ENCODE results near the gene BMPR1B. TPM values are rescaled to one million over a fixed set of nuclear protein-coding genes. Genes with fewer than 3 reads are reported as not detected.

BMPR1B gene
- total and polyA plus RNA-seq, 9 of the 15 experiments (the other 6 are each of a cell fraction or from before 2014, with no cell fraction given) = 0.01 TPM; not detected in 8

- FAIRE-seq = peak; percentile 67
- Histone ChIP-seq H3K27me3 (ENCODE audit: control insufficient read depth in 2 of 2, insufficient read depth in 2 of 2, low read length in 2 of 2) (no peaks in the 10 kb centered on the region), H3K36me3 (ENCODE audit: control insufficient read depth, insufficient read depth, low read length) (no peaks in the 10 kb centered on the region), H3K27ac (ENCODE audit: extremely low read depth, low read depth, low read length) (no peak overlapping the region), H3K79me2 (ENCODE audit: control insufficient read depth, insufficient read depth, low read length) (no peaks in the 10 kb centered on the region), H3K4me1 (replicated peaks in 1 of 2; ENCODE audit: control insufficient read depth in 2 of 2, insufficient read depth in 2 of 2, low read length in 2 of 2) (no peaks in the 10 kb centered on the region), H3K9me1 (ENCODE audit: control insufficient read depth, insufficient read depth, low read length) (no peaks in the 10 kb centered on the region), H3K9me3 (replicated peaks; ENCODE audit: control insufficient read depth, insufficient read depth, low read depth, low read length) (no peaks in the 10 kb centered on the region), H3K4me2 (ENCODE audit: insufficient read depth, low read length) (no peak overlapping the region), H2AFZ (ENCODE audit: low read depth, low read length) (no peak overlapping the region), H3K9ac (ENCODE audit: insufficient read depth in 1 of 2, low read depth in 2 of 2, low read length in 2 of 2) (no peak overlapping the region), H4K20me1 (replicated peaks; ENCODE audit: control insufficient read depth, insufficient read depth, low read length) (no peaks in the 10 kb centered on the region), H3K4me3 (no peak overlapping the region)
- BruUV-seq (replicated peaks) = no TSS peak
- CTCF ChIA-PET (ENCODE audit: low intra/inter-chr PET ratio) = interaction anchor here (0.6 to 1.2 kb wide), 2 partner anchors 519 to 1197 kb away, joined by 5 to 6 read pairs; no protein-coding TSS in a partner anchor
- POLR2A ChIA-PET = interaction anchor here (0.6 to 0.7 kb wide), 2 partner anchors 311 to 1626 kb away, joined by 3 read pairs; no protein-coding TSS in a partner anchor
- peak; percentile 39 to 50 (median 46) for DNase-seq (ENCODE audit: extremely low read depth in 1 of 4, low spot score in 3 of 4)
- in situ Hi-C loops (cut with MboI) (loop anchor here (25.0 kb wide), 1 partner anchor 356 kb away; no protein-coding TSS in a partner anchor), intact Hi-C loops (cut with micrococcal nuclease) (no loop called here)
- ATAC-seq = peak; percentile 57
- 0% methylated on average over 2 of the region's 2 CpGs for WGBS (ENCODE audit: insufficient coverage, low coverage, missing lambda C conversion rate)
- TF ChIP-seq ZNF280A (IDR thresholded peaks at IDR 0.05; ENCODE audit: low read depth, partially characterized antibody) (no peak), TSHZ1 (CRISPR knock-in tag; IDR thresholded peaks at IDR 0.05) (no peak), NFIX (CRISPR knock-in tag; IDR thresholded peaks at IDR 0.05; ENCODE audit: low read depth) (no peak), DDX20 (tag; IDR thresholded peaks at IDR 0.05; ENCODE audit: low read depth) (no peak), E2F3 (CRISPR knock-in tag; IDR thresholded peaks at IDR 0.05) (no peak), ELF2 (CRISPR knock-in tag; IDR thresholded peaks at IDR 0.05) (no peak), ZFX (CRISPR knock-in tag; IDR thresholded peaks at IDR 0.05) (no peak), ZNF3 (CRISPR knock-in tag; IDR thresholded peaks at IDR 0.05) (no peak), DPF2 (IDR thresholded peaks at IDR 0.05) (no peak), EP400 (IDR thresholded peaks at IDR 0.05) (no peak), BRD9 (IDR thresholded peaks at IDR 0.05; ENCODE audit: low read depth, partially characterized antibody) (no peak), ZNF384 (IDR thresholded peaks at IDR 0.05; ENCODE audit: low read depth, low read length) (peak; percentile 93), ETS2 (tag; IDR thresholded peaks at IDR 0.05; ENCODE audit: borderline replicate concordance, poor library complexity, severe bottlenecking) (no peak), YY1 (IDR thresholded peaks at IDR 0.05; ENCODE audit: borderline replicate concordance in 1 of 3, control insufficient read depth in 1 of 3, extremely low read depth in 1 of 3, insufficient read depth in 3 of 3, insufficient read length in 1 of 3, insufficient replicate concordance in 2 of 3, low read depth in 1 of 3, low read length in 2 of 3) (no peak)
- TF ChIP-seq, protein P1, sequence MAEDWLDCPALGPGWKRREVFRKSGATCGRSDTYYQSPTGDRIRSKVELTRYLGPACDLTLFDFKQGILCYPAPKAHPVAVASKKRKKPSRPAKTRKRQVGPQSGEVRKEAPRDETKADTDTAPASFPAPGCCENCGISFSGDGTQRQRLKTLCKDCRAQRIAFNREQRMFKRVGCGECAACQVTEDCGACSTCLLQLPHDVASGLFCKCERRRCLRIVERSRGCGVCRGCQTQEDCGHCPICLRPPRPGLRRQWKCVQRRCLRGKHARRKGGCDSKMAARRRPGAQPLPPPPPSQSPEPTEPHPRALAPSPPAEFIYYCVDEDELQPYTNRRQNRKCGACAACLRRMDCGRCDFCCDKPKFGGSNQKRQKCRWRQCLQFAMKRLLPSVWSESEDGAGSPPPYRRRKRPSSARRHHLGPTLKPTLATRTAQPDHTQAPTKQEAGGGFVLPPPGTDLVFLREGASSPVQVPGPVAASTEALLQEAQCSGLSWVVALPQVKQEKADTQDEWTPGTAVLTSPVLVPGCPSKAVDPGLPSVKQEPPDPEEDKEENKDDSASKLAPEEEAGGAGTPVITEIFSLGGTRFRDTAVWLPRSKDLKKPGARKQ (CRISPR knock-in tag; IDR thresholded peaks at IDR 0.05) = no peak
Measured at GRCh38 chr4:95155759-95156451, 398.1 kb downstream of the BMPR1B start.
